ENCODE data around the gene ZNF90.
"Not testable (repeated sequence)": the region's sequence is repeated elsewhere in the genome, so short reads cannot be mapped to it uniquely, and the experiment has no call there.

The ZNF90 gene

GRCh38 chr19:20077791-20078463 lies at the start of gene ZNF90:
Gene ZNF90 (plus strand): TSS chr19:20078000. CDS start chr19:20078133, 133 bp downstream.
- H3K4me3 ChIP-seq (replicated peaks; ENCODE audit: low read depth, low read length): peak within 1 kb of the TSS; percentile 37
- DNase-seq (ENCODE audit: extremely low read depth, low read depth): peak; percentile 39
- TF ChIP-seq, protein P1, sequence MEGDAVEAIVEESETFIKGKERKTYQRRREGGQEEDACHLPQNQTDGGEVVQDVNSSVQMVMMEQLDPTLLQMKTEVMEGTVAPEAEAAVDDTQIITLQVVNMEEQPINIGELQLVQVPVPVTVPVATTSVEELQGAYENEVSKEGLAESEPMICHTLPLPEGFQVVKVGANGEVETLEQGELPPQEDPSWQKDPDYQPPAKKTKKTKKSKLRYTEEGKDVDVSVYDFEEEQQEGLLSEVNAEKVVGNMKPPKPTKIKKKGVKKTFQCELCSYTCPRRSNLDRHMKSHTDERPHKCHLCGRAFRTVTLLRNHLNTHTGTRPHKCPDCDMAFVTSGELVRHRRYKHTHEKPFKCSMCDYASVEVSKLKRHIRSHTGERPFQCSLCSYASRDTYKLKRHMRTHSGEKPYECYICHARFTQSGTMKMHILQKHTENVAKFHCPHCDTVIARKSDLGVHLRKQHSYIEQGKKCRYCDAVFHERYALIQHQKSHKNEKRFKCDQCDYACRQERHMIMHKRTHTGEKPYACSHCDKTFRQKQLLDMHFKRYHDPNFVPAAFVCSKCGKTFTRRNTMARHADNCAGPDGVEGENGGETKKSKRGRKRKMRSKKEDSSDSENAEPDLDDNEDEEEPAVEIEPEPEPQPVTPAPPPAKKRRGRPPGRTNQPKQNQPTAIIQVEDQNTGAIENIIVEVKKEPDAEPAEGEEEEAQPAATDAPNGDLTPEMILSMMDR (IDR thresholded peaks at IDR 0.05; ENCODE audit: low read depth, low read length, missing control alignments): no peak

- H3K4me3 ChIP-seq (replicated peaks; ENCODE audit: low read depth, low read length): no peak overlapping the region
- no peak for DNase-seq (ENCODE audit: extremely low read depth, low read depth)
- TF ChIP-seq, protein P1 (IDR thresholded peaks at IDR 0.05; ENCODE audit: low read depth, low read length, missing control alignments): no peak
These were observed 49.2 kb upstream of the ZNF90 start for GRCh38 chr19:20028611-20029010.

DNA sequence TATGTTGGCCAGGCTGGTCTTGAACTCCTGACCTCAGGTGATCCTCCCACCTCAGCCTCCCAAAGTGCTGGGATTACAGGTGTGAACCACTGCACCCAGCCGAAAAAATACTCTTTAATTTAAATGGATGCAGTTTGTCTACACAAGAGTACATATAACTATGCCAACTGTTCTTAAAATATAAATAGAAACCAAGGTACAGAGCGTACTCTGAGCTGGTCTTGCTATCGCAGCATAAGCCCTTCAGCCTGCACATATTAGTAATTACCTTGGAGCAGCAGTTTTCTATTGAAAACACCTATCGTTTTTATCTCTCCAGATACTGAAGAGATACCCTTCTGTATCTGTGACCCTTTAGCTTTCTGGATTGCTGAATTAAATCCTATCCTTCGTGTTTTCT lies 41.9 kb upstream of the ZNF90 start:
- no peak overlapping the region for H3K4me3 ChIP-seq (replicated peaks; ENCODE audit: low read depth, low read length)
- no peak for DNase-seq (ENCODE audit: extremely low read depth, low read depth)
- TF ChIP-seq, protein P1 (IDR thresholded peaks at IDR 0.05; ENCODE audit: low read depth, low read length, missing control alignments): no peak

DNA sequence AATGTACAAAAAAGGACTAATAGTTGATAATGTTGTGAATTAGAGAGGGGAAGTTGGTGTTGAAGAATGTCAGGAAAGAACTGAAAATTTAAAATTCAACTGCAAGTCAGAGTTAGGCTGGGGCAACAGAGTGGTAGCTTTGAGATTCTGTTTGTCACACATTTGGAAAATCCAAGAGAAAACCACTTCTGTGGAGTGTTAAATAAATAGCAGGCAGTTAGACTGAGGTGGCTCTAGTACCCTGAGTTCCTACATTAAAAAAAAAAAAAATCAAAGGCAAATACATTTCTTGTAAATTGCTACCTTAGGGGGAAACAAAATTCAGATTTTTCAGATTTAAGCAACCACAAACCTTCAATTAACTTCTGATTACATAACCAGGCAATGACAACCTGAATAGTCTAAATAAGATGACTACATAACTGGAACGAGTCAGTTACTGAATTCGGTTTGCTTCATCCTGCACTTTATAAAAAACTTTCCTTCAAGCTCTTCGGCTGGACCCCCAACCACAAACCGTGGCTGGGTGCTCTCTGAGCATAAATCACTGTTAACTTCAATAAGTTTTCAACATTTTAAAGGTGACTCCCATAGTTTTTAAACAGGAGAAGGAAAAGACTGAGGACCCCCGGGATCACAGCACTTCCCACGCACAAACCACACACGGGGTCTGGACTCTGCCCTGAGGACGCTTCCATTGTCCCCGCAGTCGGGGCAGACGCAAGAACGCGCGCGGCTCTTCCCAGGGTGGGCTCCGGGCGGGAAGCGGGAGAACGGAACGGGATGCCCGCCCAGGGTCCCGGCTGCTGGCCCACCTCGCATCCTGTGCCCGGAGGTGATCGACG lies 39.2 kb upstream of the ZNF90 start:
- H3K4me3 ChIP-seq (replicated peaks; ENCODE audit: low read depth, low read length): peak overlapping the region; percentile 52
- DNase-seq (ENCODE audit: extremely low read depth, low read depth): no peak
- TF ChIP-seq, protein P1 (IDR thresholded peaks at IDR 0.05; ENCODE audit: low read depth, low read length, missing control alignments): no peak

GRCh38 chr19:20039203-20039723 lies 38.5 kb upstream of the ZNF90 start, which contains the start of gene ZNF682:
Gene ZNF682 (minus strand): TSS chr19:20039505. CDS start chr19:20039345, 160 bp downstream.
- H3K4me3 ChIP-seq (replicated peaks; ENCODE audit: low read depth, low read length): peak within 1 kb of the TSS; percentile 52
- peak; percentile 65 for DNase-seq (ENCODE audit: extremely low read depth, low read depth)
- TF ChIP-seq, protein P1 (IDR thresholded peaks at IDR 0.05; ENCODE audit: low read depth, low read length, missing control alignments): no peak

GRCh38 chr19:20044663-20045062 lies 33.1 kb upstream of the ZNF90 start:
- DNase-seq (ENCODE audit: extremely low read depth, low read depth): no peak
- no peak overlapping the region for H3K4me3 ChIP-seq (replicated peaks; ENCODE audit: low read depth, low read length)

GRCh38 chr19:20045742-20046141 lies 32.1 kb upstream of the ZNF90 start:
- DNase-seq (ENCODE audit: extremely low read depth, low read depth); H3K4me3 ChIP-seq (replicated peaks; ENCODE audit: low read depth, low read length): not testable (repeated sequence)

More at GRCh38 chr19:20044663-20045062, 33.1 kb upstream of the ZNF90 start:
- TF ChIP-seq, protein P1 (IDR thresholded peaks at IDR 0.05; ENCODE audit: low read depth, low read length, missing control alignments): no peak

All from HFF-Myc (cell line).